IPS-15b (cell line): ENCODE data around the gene PLCB3.

Experiments used
- H3K27me3 ChIP-seq: one replicate; pipeline ENCODE4 v1.6.1; 2013; ENCODE audit warnings: low read length; ENCODE audit not compliant: control insufficient read depth, insufficient read depth
- H3K36me3 ChIP-seq: one replicate; pipeline ENCODE4 v1.6.1; 2013; ENCODE audit warnings: low read length; ENCODE audit not compliant: control insufficient read depth, insufficient read depth
- H3K4me1 ChIP-seq: one replicate; pipeline ENCODE4 v1.6.1; 2013; ENCODE audit warnings: mild to moderate bottlenecking, low read length; ENCODE audit not compliant: control insufficient read depth, insufficient read depth
- H3K4me3 ChIP-seq: one replicate; pipeline ENCODE4 v1.5.1; 2013; ENCODE audit warnings: low read depth, low read length
- H3K9ac ChIP-seq: one replicate; pipeline ENCODE4 v1.6.1; 2013; ENCODE audit warnings: low read depth, mild to moderate bottlenecking, low read length
- H3K9me3 ChIP-seq: one replicate; pipeline ENCODE4 v1.6.1; 2013; ENCODE audit warnings: mild to moderate bottlenecking, low read length; ENCODE audit not compliant: control insufficient read depth, insufficient read depth

PLCB3 gene

GRCh38 chr11:64232182-64232966 lies 19.0 kb upstream of the PLCB3 start:
- Histone ChIP-seq H3K4me3 (no peak overlapping the region), H3K9me3 (no peaks in the 10 kb centered on the region), H3K4me1 (no peaks in the 10 kb centered on the region), H3K9ac (no peak overlapping the region), H3K27me3 (peaks cover 3% of the 10 kb centered on the region), H3K36me3 (peaks cover 5% of the 10 kb centered on the region)

GRCh38 chr11:64232967-64233315 lies 18.4 kb upstream of the PLCB3 start:
- no peak overlapping the region for H3K9ac ChIP-seq
- no peaks in the 10 kb centered on the region for H3K4me1 ChIP-seq
- no peaks in the 10 kb centered on the region for H3K9me3 ChIP-seq
- H3K36me3 ChIP-seq = peaks cover 10% of the 10 kb centered on the region
- H3K27me3 ChIP-seq = peaks cover 3% of the 10 kb centered on the region
- H3K4me3 ChIP-seq = no peak overlapping the region

- no peaks in the 10 kb centered on the region for H3K9me3 ChIP-seq
Observed at GRCh38 chr11:64233913-64234586, 17.3 kb upstream of the PLCB3 start, which contains the start of gene VEGFB. TSS of gene VEGFB (plus strand) at chr11:64234584. CDS start at chr11:64234834, 250 bp downstream.

GRCh38 chr11:64234647-64235379 lies 16.5 kb upstream of the PLCB3 start:
- no peaks in the 10 kb centered on the region for H3K9me3 ChIP-seq
- peaks cover 12% of the 10 kb centered on the region for H3K36me3 ChIP-seq
- H3K9ac ChIP-seq = no peak overlapping the region
- no peaks in the 10 kb centered on the region for H3K4me1 ChIP-seq
- H3K4me3 ChIP-seq = peak overlapping the region; percentile 47
- H3K27me3 ChIP-seq = peaks cover 3% of the 10 kb centered on the region

More at GRCh38 chr11:64233913-64234586, 17.3 kb upstream of the PLCB3 start, which contains the start of gene VEGFB:
- Histone ChIP-seq H3K27me3 (peaks cover 3% of the 10 kb centered on the region), H3K4me1 (no peaks in the 10 kb centered on the region), H3K4me3 (peak within 1 kb of the TSS; percentile 74), H3K36me3 (peaks cover 12% of the 10 kb centered on the region), H3K9ac (peak within 1 kb of the TSS; percentile 32)

GRCh38 chr11:64235437-64236161 lies 15.7 kb upstream of the PLCB3 start:
- Histone ChIP-seq H3K9ac (no peak overlapping the region), H3K4me3 (peak overlapping the region; percentile 47), H3K36me3 (peaks cover 12% of the 10 kb centered on the region), H3K27me3 (peaks cover 3% of the 10 kb centered on the region), H3K9me3 (no peaks in the 10 kb centered on the region), H3K4me1 (no peaks in the 10 kb centered on the region)

GRCh38 chr11:64237484-64237951 lies 13.8 kb upstream of the PLCB3 start:
- Histone ChIP-seq H3K36me3 (peaks cover 12% of the 10 kb centered on the region), H3K4me1 (peaks cover 2% of the 10 kb centered on the region), H3K4me3 (no peak overlapping the region), H3K27me3 (no peaks in the 10 kb centered on the region), H3K9me3 (no peaks in the 10 kb centered on the region), H3K9ac (no peak overlapping the region)

- Histone ChIP-seq H3K9me3 (no peaks in the 10 kb centered on the region), H3K4me3 (no peak overlapping the region), H3K9ac (no peak overlapping the region), H3K4me1 (peaks cover 4% of the 10 kb centered on the region), H3K36me3 (peaks cover 12% of the 10 kb centered on the region), H3K27me3 (no peaks in the 10 kb centered on the region)
Observed at GRCh38 chr11:64238076-64238475, 13.3 kb upstream of the PLCB3 start.

GRCh38 chr11:64238999-64239398 lies 12.3 kb upstream of the PLCB3 start:
- peaks cover 4% of the 10 kb centered on the region for H3K4me1 ChIP-seq
- H3K9ac ChIP-seq = no peak overlapping the region
- no peak overlapping the region for H3K4me3 ChIP-seq
- peaks cover 18% of the 10 kb centered on the region for H3K36me3 ChIP-seq
- no peaks in the 10 kb centered on the region for H3K9me3 ChIP-seq
- no peaks in the 10 kb centered on the region for H3K27me3 ChIP-seq

- H3K9me3 ChIP-seq = no peaks in the 10 kb centered on the region
- peak overlapping the region; percentile 96 for H3K4me3 ChIP-seq
- H3K4me1 ChIP-seq = peaks cover 4% of the 10 kb centered on the region
- peak overlapping the region; percentile 98 for H3K9ac ChIP-seq
- no peaks in the 10 kb centered on the region for H3K27me3 ChIP-seq
- peaks cover 25% of the 10 kb centered on the region for H3K36me3 ChIP-seq
Observed at GRCh38 chr11:64239662-64240434, 11.5 kb upstream of the PLCB3 start.

- Histone ChIP-seq H3K27me3 (no peaks in the 10 kb centered on the region), H3K4me1 (peaks cover 4% of the 10 kb centered on the region), H3K4me3 (peak within 1 kb of the TSS; percentile 96)
Observed at GRCh38 chr11:64240435-64241240, 10.7 kb upstream of the PLCB3 start, which contains the start of gene FKBP2. TSS of gene FKBP2 (plus strand) at chr11:64241095. CDS start at chr11:64242388, 1,293 bp downstream.

More at GRCh38 chr11:64240435-64241240, 10.7 kb upstream of the PLCB3 start, which contains the start of gene FKBP2:
- no peaks in the 10 kb centered on the region for H3K9me3 ChIP-seq
- H3K36me3 ChIP-seq = peaks cover 26% of the 10 kb centered on the region
- peak within 1 kb of the TSS; percentile 98 for H3K9ac ChIP-seq
